ENCODE measurements around the gene PID1. TPM values are rescaled to one million over a fixed set of nuclear protein-coding genes. Genes with fewer than 3 reads are reported as not detected.

PID1 gene
- polyA plus RNA-seq, 1 of the 3 experiments (the other 2 are of a cell fraction), result 0.16 TPM

- Histone ChIP-seq H3K4me3 (ENCODE audit: low read depth in 2 of 2, low read length in 1 of 2) (no peak overlapping the region), H4K20me1 (ENCODE audit: insufficient read depth) (no peaks in the 10 kb centered on the region), H2AFZ (ENCODE audit: low read depth) (no peak overlapping the region), H3F3A (replicated peaks; ENCODE audit: insufficient read depth) (no peaks in the 10 kb centered on the region), H3K9me3 (no peaks in the 10 kb centered on the region; the same call in 1 of the 2 replicates), H3K9ac (no peak overlapping the region), H3K9me2 (no peaks in the 10 kb centered on the region), H3K4me1 (ENCODE audit: control insufficient read depth in 1 of 2, insufficient read depth in 2 of 2, low read depth in 1 of 2, low read length in 1 of 2) (no peaks in the 10 kb centered on the region; a peak in 1 of 4 replicates), H3K36me3 (replicated peaks in 1 of 2; ENCODE audit: control insufficient read depth in 1 of 2, insufficient read depth in 2 of 2, low read length in 1 of 2) (no peaks in the 10 kb centered on the region), H3K4me2 (no peak overlapping the region), H3K79me2 (ENCODE audit: insufficient read depth) (no peaks in the 10 kb centered on the region), H3K27me3 (ENCODE audit: insufficient read depth) (no peaks in the 10 kb centered on the region), H3K27ac (ENCODE audit: low read depth in 2 of 2, low read length in 1 of 2) (no peak overlapping the region)
- ChIA-PET CTCF (interaction anchor here (1.7 to 2.2 kb wide), 2 partner anchors 32 to 136 kb away, joined by 3 to 11 read pairs; no protein-coding TSS in a partner anchor), POLR2A (no interaction called here)
- TF ChIP-seq CTCF (IDR thresholded peaks at IDR 0.05) (no peak), IRF3 (IDR thresholded peaks at IDR 0.05; ENCODE audit: low read depth, low read length) (no peak), GABPA (IDR thresholded peaks at IDR 0.05; ENCODE audit: low read depth) (no peak), RAD21 (IDR thresholded peaks at IDR 0.05; ENCODE audit: low read length) (no peak), TCF12 (IDR thresholded peaks at IDR 0.05) (no peak), PBX3 (IDR thresholded peaks at IDR 0.05) (no peak), MAX (IDR thresholded peaks at IDR 0.05; ENCODE audit: low read depth) (no peak), POLR2AphosphoS5 (IDR thresholded peaks at IDR 0.05; ENCODE audit: low read depth, low read length) (no peak), RFX5 (IDR thresholded peaks at IDR 0.05; ENCODE audit: low read length) (no peak), TEAD4 (IDR thresholded peaks at IDR 0.05; ENCODE audit: borderline replicate concordance, insufficient read depth) (no peak), TAF1 (IDR thresholded peaks at IDR 0.05; ENCODE audit: borderline replicate concordance, low read depth, low read length) (no peak), MXI1 (IDR thresholded peaks at IDR 0.05; ENCODE audit: low read depth, low read length) (no peak), NFIC (IDR thresholded peaks at IDR 0.05; ENCODE audit: borderline replicate concordance) (no peak), JUND (IDR thresholded peaks at IDR 0.05) (no peak)
- no peak for DNase-seq
- 61% methylated on average over 2 of the region's 2 CpGs for WGBS (ENCODE audit: low lambda C conversion rate)
Observed at GRCh38 chr2:229137066-229137465, 134.0 kb downstream of the PID1 start.
